ENCODE measurements around the gene PMS2. TPM values are rescaled to one million over a fixed set of nuclear protein-coding genes. Genes with fewer than 3 reads are reported as not detected.

Gene PMS2
- total and polyA plus RNA-seq, 9 of the 15 experiments (the other 6 are each of a cell fraction or from before 2014, with no cell fraction given), result 4.9 to 27.6 (median 16.5) TPM

DNA sequence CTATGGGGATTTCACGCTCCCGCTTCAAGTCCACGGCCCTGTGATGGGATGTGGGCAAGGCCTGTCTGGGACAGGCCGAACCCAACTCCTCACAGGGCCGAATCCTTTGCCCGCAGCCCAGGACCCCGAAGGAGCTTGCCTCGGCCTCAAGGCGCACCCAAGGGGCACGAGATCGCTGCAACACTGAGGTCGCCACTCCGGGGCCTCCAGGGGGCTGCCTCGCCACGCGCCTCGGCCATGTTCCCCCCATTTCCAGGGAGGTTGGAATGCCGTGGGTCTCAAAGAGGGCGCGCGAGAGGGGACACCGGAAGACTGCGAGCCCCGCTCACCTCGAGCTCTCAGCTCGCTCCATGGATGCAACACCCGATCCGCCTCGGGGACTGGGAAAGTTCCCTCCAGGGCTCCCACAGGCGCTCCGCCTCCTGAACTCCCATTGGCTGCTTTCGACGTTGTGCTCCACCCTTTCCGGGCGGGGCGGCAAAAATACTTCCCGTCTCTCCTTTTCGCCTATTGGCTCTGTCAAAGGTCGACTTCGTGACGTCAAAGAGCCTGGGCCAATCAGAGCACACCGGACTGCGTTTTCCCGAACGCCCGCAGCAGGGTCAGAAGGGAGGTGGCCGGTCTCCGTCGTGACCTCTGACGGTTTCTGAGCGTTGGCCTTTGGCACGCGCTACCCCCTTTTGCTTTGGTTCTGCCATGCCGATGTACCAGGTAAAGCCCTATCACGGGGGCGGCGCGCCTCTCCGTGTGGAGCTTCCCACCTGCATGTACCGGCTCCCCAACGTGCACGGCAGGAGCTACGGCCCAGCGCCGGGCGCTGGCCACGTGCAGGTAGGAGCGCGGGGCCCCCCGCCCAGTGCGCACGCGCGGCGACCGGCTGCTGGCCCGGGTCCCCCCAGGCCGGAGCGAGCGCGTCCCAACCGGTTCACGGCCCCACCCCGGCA is at the start of gene PMS2, which contains the start of gene AIMP2 (continued):
- TF ChIP-seq ATF7 (IDR thresholded peaks at IDR 0.05) (peak; percentile 92), ZBTB33 (CRISPR knock-in tag; IDR thresholded peaks at IDR 0.05) (0 out of 2 replicates have a peak, but pooled peaks have one; percentile 64), ZBTB17 (CRISPR knock-in tag; IDR thresholded peaks at IDR 0.05) (peak; percentile 90), PHF20 (IDR thresholded peaks at IDR 0.05; ENCODE audit: partially characterized antibody) (peak; percentile 60), ILK (tag; IDR thresholded peaks at IDR 0.05; ENCODE audit: borderline replicate concordance, low read depth) (no peak), HOMEZ (CRISPR knock-in tag; IDR thresholded peaks at IDR 0.05) (peak; percentile 88), NFIC (IDR thresholded peaks at IDR 0.05) (peak; percentile 26; the same call in 1 of the 2 replicates), ZC3H4 (CRISPR knock-in tag; IDR thresholded peaks at IDR 0.05; ENCODE audit: borderline replicate concordance) (peak; percentile 79; the same call in 1 of the 2 replicates), E2F8 (IDR thresholded peaks at IDR 0.05; ENCODE audit: low read depth, partially characterized antibody) (peak; percentile 67), CHD1 (IDR thresholded peaks at IDR 0.05; ENCODE audit: low read length) (peak; percentile 76), HCFC1 (IDR thresholded peaks at IDR 0.05; ENCODE audit: low read depth, low read length) (peak; percentile 16; the same call in 1 of the 2 replicates), E4F1 (CRISPR knock-in tag; IDR thresholded peaks at IDR 0.05; ENCODE audit: borderline replicate concordance) (no peak), NR4A1 (CRISPR knock-in tag; IDR thresholded peaks at IDR 0.05) (0 out of 2 replicates have a peak, but pooled peaks have one; percentile 76), NR4A1 (tag; IDR thresholded peaks at IDR 0.05) (peak; percentile 72; the same call in 1 of the 2 replicates), GATA2 (CRISPR knock-in tag; IDR thresholded peaks at IDR 0.05) (no peak), FOSL1 (tag; conservative IDR thresholded peaks at IDR 0.05) (peak; percentile 29; the same call in 1 of the 2 replicates)
